HepG2 (cell line): ENCODE results near the gene TRAK1. TPM values are rescaled to one million over a fixed set of nuclear protein-coding genes. Genes with fewer than 3 reads are reported as not detected.

Source experiments
- E2F1 ChIP-seq: sonication (generic); formaldehyde crosslinking; IDR thresholded peaks from 2 replicates; pipeline ENCODE4 v1.5.0; 2020; ENCODE audit warnings: missing genetic modification reagents
- MBD4 ChIP-seq: IDR thresholded peaks from 2 replicates; pipeline ENCODE4 v1.6.1; 2012; ENCODE audit warnings: low read length, inconsistent platforms, borderline replicate concordance
- NCOA1 ChIP-seq: sonication (generic); formaldehyde crosslinking; IDR thresholded peaks from 2 replicates; pipeline ENCODE4 v1.9.0; 2021; ENCODE audit warnings: missing genetic modification reagents
- REL ChIP-seq: sonication (generic); formaldehyde crosslinking; conservative IDR thresholded peaks from 2 replicates; pipeline ENCODE4 v1.8.0; 2022; ENCODE audit warnings: mild to moderate bottlenecking, missing genetic modification reagents, moderate library complexity
- TRIM22 ChIP-seq: fragments of 450-650 bp; IDR thresholded peaks from 2 replicates; pipeline ENCODE4 v1.6.1; 2017
- ZNF101 ChIP-seq: sonication (generic); formaldehyde crosslinking; IDR thresholded peaks from 2 replicates; pipeline ENCODE4 v1.4.0; 2020; ENCODE audit warnings: mild to moderate bottlenecking, low read depth, missing genetic modification reagents, borderline replicate concordance
- ZNF136 ChIP-seq: sonication (generic); formaldehyde crosslinking; IDR thresholded peaks from 2 replicates; pipeline ENCODE4 v1.8.1; 2022; ENCODE audit warnings: low read depth, mild to moderate bottlenecking, moderate library complexity, missing genetic modification reagents
- ZNF224 ChIP-seq: sonication (generic); formaldehyde crosslinking; IDR thresholded peaks from 2 replicates; pipeline ENCODE4 v1.5.0; 2020; ENCODE audit warnings: mild to moderate bottlenecking, missing genetic modification reagents
- ZNF232 ChIP-seq: sonication (generic); formaldehyde crosslinking; IDR thresholded peaks from 2 replicates; pipeline ENCODE4 v1.4.0; 2020; ENCODE audit warnings: missing genetic modification reagents, borderline replicate concordance
- ZNF432 ChIP-seq: sonication (generic); formaldehyde crosslinking; IDR thresholded peaks from 2 replicates; pipeline ENCODE4 v1.5.0; 2020; ENCODE audit warnings: missing genetic modification reagents, mild to moderate bottlenecking, borderline replicate concordance
- ZNF761 ChIP-seq: sonication (generic); formaldehyde crosslinking; conservative IDR thresholded peaks from 2 replicates; pipeline ENCODE4 v1.4.0; 2020; ENCODE audit warnings: mild to moderate bottlenecking, missing genetic modification reagents
- polyA plus RNA-seq, 8 experiments: library from polyadenylated mRNA; depleted of rRNA in 3 of 8; stranded (reverse) in 7 of 8; unstranded in 1 of 8; fragments of >200 nt; fragmentation: Illumina TruSeq in 4 of 8; extraction: Trizol in 4 of 8; gene quantifications; 2 replicates each; pipeline versions ENCODE4 v1.2.1 to v1.2.3, GENCODE V29; 2011 to 2016; ENCODE audit warnings: low read depth in 4 of 8, missing spikeins in 1 of 8, mixed read lengths in 1 of 8; ENCODE audit not compliant: insufficient read depth in 1 of 8
- total RNA-seq, 5 experiments: library from RNA; depleted of rRNA; stranded (reverse); fragments of >200 nt; fragmentation: Illumina TruSeq; extraction: Trizol; gene quantifications; 2 replicates each; pipeline ENCODE4 v1.2.3, GENCODE V29; 2016; ENCODE audit warnings: low read depth in 1 of 5
- TF ChIP-seq, protein P1 (sequence below): sonication (generic); formaldehyde crosslinking; IDR thresholded peaks from 2 replicates; pipeline ENCODE4 v1.4.0; 2020; ENCODE audit warnings: mild to moderate bottlenecking, missing genetic modification reagents, borderline replicate concordance

Gene TRAK1
- total and polyA plus RNA-seq, 2 of the 13 experiments (the other 11 are each of a cell fraction or from before 2014, with no cell fraction given), result 20.5 to 46.6 TPM

DNA sequence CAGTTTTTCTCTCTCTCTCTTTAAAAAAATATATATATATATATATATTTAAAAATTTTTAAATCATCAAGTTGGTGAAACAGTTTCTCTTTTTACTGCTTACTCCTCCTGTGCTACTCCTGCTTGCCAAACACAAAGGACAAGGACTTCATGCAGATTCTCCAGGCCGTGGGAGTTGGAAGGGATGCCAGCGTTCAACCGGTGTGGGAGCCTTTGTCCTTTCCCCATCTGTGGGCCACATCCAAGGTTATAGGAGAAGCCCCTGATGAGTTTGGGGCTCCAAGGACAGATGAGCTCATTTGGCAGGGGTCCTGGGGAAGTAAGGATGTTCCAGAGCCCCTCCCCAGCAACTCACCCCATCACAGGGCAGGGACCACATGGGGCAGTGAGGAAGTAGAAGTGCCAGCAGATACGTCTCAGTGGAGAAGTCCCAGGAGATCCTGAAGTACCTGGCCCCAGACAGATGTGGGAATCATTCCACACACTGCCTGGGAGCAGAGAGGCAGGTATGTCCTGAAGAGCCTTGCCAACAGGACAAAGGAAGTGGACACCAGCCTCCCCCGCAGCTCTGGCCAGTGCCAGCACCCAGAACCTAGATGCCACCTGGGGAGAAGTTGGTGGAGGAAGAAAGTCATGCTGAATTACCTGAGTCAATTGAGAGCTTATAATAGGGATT is 138.2 kb downstream of the TRAK1 start (continued):
- TF ChIP-seq, protein P1, sequence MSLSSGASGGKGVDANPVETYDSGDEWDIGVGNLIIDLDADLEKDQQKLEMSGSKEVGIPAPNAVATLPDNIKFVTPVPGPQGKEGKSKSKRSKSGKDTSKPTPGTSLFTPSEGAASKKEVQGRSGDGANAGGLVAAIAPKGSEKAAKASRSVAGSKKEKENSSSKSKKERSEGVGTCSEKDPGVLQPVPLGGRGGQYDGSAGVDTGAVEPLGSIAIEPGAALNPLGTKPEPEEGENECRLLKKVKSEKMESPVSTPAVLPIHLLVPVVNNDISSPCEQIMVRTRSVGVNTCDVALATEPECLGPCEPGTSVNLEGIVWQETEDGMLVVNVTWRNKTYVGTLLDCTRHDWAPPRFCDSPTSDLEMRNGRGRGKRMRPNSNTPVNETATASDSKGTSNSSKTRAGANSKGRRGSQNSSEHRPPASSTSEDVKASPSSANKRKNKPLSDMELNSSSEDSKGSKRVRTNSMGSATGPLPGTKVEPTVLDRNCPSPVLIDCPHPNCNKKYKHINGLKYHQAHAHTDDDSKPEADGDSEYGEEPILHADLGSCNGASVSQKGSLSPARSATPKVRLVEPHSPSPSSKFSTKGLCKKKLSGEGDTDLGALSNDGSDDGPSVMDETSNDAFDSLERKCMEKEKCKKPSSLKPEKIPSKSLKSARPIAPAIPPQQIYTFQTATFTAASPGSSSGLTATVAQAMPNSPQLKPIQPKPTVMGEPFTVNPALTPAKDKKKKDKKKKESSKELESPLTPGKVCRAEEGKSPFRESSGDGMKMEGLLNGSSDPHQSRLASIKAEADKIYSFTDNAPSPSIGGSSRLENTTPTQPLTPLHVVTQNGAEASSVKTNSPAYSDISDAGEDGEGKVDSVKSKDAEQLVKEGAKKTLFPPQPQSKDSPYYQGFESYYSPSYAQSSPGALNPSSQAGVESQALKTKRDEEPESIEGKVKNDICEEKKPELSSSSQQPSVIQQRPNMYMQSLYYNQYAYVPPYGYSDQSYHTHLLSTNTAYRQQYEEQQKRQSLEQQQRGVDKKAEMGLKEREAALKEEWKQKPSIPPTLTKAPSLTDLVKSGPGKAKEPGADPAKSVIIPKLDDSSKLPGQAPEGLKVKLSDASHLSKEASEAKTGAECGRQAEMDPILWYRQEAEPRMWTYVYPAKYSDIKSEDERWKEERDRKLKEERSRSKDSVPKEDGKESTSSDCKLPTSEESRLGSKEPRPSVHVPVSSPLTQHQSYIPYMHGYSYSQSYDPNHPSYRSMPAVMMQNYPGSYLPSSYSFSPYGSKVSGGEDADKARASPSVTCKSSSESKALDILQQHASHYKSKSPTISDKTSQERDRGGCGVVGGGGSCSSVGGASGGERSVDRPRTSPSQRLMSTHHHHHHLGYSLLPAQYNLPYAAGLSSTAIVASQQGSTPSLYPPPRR (CRISPR knock-in tag), result no peak
- TF ChIP-seq ZNF432 (CRISPR knock-in tag) (no peak), REL (CRISPR knock-in tag) (no peak), MBD4 (no peak), ZNF101 (CRISPR knock-in tag) (no peak), E2F1 (no peak), NCOA1 (no peak), ZNF224 (CRISPR knock-in tag) (no peak), ZNF136 (CRISPR knock-in tag) (no peak), ZNF232 (CRISPR knock-in tag) (no peak), TRIM22 (no peak), ZNF761 (CRISPR knock-in tag) (no peak)
